DMS 273 (cell line): ENCODE data around the gene NACC2.
A peak's percentile ranks its signal among the peaks of the same experiment; 100 is the strongest.

ENCODE experiments used
- DNase-seq: peaks from one replicate; lab custom pipeline; 2025; ENCODE audit not compliant: unreplicated experiment; lab: John Stamatoyannopoulos, UW

Gene NACC2

GRCh38 chr9:135985889-135986288, 109.2 kb downstream of the NACC2 start:
- DNase-seq: no peak

DNA sequence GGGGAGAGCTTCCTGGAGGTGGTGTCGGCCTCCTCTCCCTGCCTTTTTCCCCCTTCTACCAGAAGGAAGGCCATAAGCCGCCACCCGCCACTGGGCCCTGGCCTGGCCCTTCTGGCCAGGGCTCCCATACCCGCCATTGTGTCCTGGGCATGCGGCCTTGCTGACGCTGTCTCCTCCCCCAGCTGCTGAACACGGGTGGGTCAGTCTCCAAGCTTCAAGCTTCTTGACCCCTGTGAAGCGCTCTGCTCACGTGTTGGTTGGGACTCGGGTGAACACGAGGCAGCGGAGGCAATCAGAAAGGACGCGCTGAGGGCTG, 109.7 kb downstream of the NACC2 start:
- no peak for DNase-seq

GRCh38 chr9:135984072-135984710, 110.9 kb downstream of the NACC2 start:
- DNase-seq: no peak

GRCh38 chr9:135983208-135984071, 111.6 kb downstream of the NACC2 start:
- DNase-seq: no peak

GRCh38 chr9:135982499-135983207, 112.4 kb downstream of the NACC2 start:
- DNase-seq: no peak

DNA sequence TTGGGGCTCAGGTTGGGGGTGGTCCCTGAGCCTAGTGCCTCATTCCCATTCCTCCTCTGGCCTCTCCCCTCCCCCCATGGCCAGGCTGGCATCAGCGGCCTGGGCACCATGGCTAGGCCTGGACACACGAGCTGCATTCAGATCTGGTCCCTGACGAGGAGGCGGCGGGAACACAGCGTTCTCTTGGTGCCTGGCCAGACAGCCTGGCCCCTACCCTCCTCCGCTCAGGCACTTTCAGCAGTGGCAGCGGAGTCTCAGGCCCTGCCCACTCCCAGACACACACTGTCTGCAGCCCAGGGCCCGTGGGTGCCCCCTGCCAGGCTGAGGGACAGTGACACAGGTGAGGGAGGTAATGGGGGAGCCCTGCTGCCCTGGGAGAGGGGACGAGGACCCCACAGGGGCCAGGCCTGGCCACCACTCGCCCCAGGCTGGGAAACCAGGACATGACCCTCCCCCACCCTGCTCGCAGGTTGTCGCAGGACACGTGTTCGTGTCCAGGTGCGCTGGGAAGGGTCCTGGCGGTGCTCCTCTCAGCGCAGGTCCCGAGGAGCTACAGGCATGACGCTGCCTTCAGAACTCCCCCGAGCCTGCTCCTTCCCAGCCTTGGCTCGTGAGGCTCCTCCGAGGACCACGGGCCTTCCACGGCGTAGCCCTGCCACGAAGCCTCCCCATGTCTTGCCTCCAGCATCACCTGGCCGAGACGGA, 114.0 kb downstream of the NACC2 start:
- no peak for DNase-seq

DNA sequence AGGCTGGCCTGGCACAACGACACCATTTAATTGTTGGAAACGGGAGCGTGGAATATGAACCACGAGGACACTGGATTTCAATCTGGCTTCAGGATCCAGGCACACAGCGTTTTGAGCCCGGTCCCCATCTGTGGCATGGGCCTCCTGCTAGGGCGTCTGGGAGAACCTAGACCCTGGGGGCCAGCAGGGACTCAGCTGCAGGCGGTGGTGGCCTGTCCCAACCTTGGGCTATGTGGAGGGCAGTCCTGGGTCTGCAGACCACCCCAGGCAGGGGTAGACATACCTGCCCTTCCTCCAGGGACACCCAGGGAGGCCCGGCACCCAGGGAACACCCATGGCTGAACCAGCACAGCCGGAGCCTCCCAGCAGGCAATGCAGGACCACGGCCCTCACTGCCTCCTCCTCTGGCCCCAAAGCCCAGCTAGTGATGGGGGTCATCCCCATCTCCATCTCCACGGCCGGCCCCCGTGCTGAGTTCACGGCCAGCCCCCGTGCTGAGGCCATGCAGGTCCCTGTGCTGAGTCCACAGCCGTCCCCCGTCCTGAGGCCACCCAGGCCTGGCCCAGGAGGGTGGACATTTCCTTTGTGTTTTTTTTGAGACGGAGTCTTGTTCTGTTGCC, 115.4 kb downstream of the NACC2 start:
- DNase-seq: peak; percentile 56

DNA sequence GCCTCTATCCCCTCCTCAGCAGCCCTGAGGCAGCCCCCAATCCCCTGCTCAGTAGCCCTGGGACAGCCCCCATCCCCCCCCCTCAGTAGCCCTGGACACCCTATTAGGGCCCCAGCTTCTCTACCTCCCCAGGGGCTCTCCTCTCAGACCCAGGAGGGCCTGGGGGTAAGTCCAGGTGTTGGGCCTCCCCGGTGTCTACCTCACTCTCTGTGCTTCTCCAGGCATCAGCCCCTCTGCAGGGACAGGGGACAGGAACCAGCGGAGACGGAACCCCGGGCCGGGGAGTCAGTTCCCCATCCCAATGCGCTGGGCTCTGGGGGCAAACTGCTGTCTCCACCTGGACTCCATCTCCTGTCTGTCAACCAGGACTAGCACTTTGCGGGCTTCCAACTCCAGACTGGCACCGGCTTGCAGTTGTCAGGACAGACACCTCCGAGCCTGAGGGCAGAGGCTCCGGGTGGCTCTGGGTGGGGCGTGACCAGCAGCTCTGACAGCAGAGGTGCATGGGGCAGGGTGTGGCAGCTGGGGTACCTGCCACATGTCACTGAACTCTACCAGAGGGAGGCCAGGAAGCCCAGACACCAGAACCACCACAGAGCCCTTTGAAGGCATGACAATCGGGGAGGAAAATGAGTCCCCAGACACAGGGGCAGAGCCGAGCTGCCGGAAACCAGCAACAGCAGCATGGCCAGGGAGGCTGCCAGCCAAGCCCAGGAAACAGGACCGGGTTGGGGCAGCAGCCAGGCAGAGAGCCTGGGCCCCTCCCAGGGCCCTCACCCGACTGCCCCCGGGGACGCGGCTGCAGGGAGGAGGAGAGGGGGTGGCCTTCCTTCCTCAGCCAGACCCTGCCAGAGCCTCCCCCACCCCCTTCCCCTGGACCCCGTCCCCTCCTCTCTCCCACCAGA, 116.2 kb downstream of the NACC2 start:
- peak; percentile 56 for DNase-seq

GRCh38 chr9:135976944-135977343, 118.1 kb downstream of the NACC2 start:
- peak; percentile 43 for DNase-seq

GRCh38 chr9:135976531-135976930, 118.6 kb downstream of the NACC2 start:
- DNase-seq: no peak

DNA sequence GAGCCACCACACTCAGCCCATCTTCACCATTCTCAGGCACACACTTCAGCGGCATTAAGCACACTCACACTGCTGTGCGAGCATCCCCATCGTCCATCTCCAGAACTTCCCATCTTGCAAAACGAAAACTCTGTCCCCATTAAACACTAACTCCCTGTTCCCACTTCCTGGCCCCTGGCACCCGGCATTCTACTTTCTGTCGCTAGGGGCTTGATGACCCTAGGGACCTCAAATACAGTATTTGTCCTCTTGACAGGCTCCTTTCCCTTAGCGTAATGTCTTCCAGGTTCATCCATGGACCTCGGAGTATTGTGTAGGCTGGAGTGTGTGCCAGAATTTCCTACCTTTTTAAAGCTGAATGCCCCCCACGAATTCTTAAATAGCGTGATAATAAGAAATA, 119.3 kb downstream of the NACC2 start:
- no peak for DNase-seq

- DNase-seq: no peak
Observed at GRCh38 chr9:135974220-135974573, 120.9 kb downstream of the NACC2 start.

- DNase-seq: no peak
Observed at GRCh38 chr9:135973277-135974219, 121.5 kb downstream of the NACC2 start.

DNA sequence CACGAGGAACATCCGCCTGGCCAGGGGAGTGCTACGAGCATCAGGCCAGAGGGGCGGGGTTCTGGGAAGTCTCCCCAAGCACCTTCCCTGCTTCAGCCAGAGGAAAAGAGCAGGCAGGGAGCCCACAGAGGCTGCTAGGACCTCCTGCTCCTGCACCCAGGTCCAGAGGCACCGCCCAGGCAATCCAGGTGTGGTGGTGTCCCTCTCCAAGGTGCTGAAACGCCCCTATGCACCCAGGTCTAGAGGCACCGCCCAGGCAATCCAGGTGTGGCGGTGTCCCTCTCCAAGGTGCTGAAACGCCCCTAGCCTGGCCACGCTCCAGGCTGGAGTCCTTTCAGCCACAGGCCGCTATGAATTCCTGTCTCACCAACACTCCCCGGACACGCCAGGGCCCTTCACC, 123.2 kb downstream of the NACC2 start:
- no peak for DNase-seq

- no peak for DNase-seq
Observed at GRCh38 chr9:135971111-135971766, 123.8 kb downstream of the NACC2 start.

DNA sequence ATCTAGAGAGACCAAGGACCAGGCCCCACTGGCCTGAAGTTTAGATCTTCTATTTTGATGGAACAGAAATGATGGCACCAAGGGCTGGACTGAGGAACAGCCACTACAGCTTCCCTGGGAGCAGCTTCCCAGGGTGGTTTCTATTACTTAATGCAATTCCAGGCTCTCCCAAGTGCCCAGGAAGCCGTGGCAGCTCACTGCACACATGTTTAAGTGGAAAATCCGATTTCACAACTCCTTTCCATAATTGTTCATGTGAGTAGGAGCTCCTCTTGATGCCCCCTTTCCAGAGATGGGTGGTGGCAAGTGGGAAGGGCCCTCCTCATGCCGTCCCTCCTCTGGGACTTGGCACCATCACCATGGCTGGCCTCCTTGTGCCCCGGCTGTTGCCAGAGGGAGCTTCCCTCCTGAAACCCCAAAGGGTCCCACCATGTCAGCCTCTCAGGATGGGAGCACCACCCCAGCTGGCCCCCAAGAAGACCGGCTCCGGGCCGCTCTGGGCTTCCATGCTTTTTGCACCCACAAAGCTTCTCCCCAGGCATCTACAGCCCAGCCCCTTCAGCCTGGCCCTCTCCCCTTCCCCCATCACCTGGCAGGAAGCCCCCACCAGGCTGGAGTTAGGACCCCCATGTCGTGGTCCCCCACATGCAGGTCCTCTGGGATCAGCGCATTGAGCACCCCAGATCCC, 124.8 kb downstream of the NACC2 start:
- DNase-seq: no peak

DNA sequence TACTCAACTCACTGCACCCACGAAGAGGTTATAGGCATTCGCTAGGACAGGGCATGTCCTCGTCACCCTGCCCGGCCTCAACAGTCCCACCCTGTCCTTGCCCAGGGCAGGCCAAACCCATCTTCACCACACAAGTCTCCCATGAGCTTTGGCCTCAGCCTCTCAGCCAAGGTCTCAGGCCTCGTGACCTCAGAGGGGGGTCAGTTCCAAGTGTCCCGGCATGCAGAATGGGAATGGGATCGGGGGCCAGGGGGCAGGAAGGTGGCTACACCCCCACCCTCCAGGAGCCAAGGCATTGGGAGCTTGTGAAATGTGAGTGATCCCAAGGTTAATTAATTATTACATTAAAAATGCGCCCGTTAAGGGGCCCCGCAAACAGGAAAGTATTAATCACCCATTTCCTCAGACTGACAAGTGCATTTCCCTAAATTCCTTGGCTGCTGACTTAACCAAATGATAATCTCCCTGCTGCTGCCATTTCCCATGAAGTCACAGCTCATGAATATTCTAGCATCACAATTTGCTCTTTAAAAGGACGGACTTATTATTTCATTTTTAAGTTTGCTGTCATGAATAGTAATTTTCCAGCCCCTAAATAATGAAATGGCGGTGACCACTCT, 125.9 kb downstream of the NACC2 start:
- no peak for DNase-seq
